HG03558 (cell line): ENCODE data around the gene DIABLO.
"Not testable (repeated sequence)": the region's sequence is repeated elsewhere in the genome, so short reads cannot be mapped to it uniquely, and the experiment has no call there.

Experiments
- ATAC-seq: cut with Tn5 transposase; IDR thresholded peaks from one replicate; pipeline ENCODE4 v1.9.1; 2021; ENCODE audit warnings: moderate number of reproducible peaks; ENCODE audit not compliant: unreplicated experiment; ENCODE audit errors: extremely low read depth

Gene DIABLO

DNA sequence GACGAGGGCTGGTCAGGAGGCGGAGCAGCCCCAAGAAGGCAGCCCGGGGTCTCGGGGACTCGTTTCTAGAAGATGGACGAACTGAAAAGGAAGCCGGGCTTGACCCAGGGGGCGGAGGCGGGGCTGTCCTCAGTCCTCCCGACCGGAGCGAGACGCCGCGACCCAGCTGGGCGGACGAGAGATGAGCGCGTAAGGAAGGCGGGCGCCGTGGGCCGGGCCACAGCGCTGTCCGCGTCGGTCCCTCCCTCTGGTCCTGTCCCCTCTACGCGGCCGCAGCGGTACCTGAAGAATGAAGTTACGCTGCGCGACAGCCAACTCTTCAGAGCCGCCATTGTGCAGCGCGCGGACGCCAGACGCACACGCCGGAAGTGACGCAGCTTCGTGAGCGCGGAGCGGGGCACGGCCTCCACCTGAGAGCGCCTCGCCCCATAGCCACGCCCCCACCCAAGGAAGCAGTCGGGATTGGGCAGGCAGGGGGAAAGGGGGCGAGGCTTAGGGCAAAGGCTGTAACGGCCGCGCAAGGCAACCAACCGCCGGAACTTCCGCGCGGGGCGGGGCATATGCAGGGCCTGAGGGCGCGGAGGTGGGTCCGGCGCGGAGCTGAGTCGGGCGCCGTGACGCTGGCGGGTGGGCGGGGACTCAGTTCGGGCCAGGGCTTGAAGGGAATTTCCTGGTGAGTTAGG, at the start of gene DIABLO:
TSS of gene DIABLO (minus strand) at position 370 of the 683 bp plus-strand sequence. CDS start at position 332, 38 bp downstream.
- peak; percentile 82 for ATAC-seq

GRCh38 chr12:122275459-122275858, 49.6 kb upstream of the DIABLO start:
- no peak for ATAC-seq

GRCh38 chr12:122266230-122266901, 40.5 kb upstream of the DIABLO start, which contains the start of gene VPS33A:
TSS of gene VPS33A (minus strand) at chr12:122266494. CDS start at chr12:122266408, 86 bp downstream.
- ATAC-seq, result peak; percentile 65

- peak; percentile 5 for ATAC-seq
These were observed 40.0 kb upstream of the DIABLO start for GRCh38 chr12:122265886-122266229.

GRCh38 chr12:122265476-122265875, 39.6 kb upstream of the DIABLO start:
- ATAC-seq, result peak; percentile 7

DNA sequence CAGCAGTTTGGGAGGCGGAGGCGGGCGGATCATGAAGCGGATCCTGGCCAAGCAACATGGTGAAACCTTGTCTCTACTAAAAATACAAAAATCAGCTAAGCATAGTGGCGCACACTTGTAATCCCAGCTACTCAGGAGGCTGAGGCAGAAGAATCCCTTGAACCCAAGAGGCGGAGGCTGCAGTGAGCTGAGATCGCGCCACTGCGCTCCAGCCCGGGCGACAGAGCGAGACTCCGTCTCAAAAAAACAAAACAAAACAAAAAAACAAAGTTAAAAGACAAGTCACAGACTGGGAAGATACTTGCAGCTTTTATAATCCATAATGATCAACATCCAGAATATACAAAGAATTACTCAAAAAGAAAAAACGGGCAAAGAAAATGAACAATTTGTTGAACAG, 34.9 kb upstream of the DIABLO start:
- ATAC-seq, result not testable (repeated sequence)

DNA sequence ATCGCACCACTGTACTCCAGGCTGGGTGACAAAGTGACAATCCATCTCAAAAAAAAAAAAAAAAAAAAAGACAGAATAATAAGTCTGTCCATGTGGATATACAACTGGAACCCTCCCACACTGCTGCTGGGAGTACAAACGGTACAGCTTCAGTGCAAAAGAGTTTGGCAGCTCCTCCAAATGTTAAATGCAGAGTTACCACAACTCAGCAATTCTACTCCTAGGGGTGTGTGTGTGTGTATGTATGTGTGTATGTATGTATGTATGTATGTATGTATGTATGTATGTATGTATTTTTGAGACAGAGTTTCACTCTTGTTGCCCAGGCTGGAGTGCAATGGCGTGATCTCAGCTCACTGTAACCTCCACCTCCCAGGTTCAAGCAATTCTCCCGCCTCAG, 33.1 kb upstream of the DIABLO start:
- not testable (repeated sequence) for ATAC-seq

DNA sequence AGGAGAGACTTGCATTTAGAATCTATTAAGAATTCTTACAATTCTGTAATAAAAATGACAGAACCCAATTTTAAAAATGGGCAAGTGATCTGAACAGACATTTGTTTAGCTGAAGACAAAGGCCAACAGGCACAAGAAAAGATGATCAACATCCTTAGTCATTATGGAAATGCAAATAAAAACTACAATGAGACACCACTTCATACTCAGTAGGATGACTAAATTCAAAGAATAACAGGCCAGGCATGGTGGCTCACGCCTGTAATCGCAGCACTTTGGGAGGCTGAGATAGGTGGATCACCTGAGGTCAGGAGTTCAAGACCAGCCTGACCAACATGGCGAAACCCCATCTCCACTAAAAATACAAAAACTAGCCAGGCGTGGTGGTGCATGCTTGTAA, 32.6 kb upstream of the DIABLO start:
- ATAC-seq, result not testable (repeated sequence)

- ATAC-seq, result no peak
These were observed 24.7 kb upstream of the DIABLO start for GRCh38 chr12:122250536-122250935.

DNA sequence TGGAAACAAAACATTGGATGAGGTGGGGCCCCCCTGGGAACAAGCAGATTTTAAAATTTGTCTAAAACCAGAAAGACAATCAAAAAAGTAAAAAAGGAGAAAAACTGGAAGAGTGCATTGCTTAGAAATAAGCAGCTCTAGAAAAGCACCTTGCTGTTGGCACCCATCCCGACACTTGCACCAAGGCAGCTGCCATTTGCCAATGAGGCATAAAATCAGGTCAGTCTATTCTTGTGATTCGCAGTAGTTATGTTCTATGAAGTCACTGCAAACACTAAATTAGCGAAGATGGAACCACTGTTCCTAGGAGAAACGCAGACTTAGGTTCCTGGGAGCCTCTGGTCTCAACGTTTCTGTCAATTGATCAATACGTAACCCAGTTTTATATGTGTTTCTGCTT, 24.2 kb upstream of the DIABLO start:
- ATAC-seq, result no peak

- no peak for ATAC-seq
These were observed 19.7 kb upstream of the DIABLO start for GRCh38 chr12:122245553-122245952.

DNA sequence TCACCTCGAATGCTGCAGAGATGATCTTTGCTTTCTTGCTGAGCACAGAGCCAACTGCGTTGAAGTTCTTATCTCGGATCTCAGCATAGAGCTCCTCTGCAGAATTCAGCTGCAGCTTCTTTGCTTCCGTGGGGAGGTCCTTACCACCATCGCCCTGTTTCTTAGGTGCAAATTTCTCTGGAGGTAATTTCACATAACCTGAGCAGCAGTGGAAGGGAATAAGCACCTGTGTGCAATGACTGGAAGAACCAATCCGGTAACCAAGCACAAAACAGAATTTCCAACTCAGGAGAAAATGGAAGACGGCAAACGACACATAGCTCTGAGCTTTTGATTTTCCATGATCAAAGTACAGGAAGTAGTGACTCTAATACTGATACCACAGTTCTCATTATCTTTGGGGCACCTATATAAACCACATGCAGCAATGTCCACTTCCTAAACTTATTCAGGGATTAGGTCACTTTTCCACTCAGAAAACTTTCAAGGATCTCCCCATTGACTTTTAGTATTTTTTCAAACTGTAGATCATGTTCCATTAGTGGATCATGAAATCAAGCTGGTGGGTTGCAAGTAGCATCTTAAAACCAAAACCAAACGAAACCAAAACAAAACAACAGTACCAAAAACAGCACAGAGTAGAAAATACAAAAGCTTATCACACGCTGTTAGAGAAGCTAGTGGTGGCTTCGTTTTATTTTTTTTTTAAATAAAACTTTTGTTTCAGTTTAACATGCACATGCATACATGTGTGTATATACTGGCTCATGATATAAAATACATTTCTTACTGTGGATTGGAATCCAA, 18.9 kb upstream of the DIABLO start:
- no peak for ATAC-seq

DNA sequence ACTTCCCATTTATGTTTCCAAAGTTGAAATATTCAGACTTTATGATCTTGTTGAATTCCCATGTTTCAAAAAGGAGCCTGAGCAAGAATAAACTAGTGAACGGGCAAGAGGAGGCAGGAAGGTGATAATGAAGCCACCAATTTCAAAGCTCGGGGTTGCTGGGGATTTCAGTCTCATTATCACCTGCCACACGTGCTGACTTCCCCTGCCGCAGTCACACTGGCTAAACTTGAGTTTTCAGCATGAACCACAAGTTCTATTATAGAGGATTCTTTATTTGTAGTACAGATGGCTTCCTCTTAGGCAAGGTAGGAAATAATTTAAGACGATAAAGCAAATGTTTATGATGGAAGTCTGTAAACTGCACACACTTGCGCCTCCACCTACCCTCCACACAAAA, 18.1 kb upstream of the DIABLO start:
- ATAC-seq, result no peak

DNA sequence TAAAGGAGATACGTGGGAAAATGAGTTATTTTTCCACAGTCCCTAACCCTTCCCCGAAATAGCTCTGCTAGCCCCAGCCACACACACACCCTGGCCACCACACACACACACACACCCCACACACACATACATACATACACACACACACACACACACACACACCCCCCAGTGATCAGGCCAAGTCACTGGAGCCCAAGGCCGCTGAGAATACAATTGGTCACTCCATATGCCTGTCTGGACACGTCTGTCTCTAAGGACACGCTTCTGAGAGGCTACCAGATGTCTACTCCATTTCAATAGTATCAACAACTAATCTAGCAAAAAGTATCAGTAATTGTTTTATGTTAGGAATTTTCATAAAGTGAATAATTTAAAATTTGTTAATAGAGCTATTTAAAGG, 13.0 kb upstream of the DIABLO start:
- ATAC-seq, result no peak

DNA sequence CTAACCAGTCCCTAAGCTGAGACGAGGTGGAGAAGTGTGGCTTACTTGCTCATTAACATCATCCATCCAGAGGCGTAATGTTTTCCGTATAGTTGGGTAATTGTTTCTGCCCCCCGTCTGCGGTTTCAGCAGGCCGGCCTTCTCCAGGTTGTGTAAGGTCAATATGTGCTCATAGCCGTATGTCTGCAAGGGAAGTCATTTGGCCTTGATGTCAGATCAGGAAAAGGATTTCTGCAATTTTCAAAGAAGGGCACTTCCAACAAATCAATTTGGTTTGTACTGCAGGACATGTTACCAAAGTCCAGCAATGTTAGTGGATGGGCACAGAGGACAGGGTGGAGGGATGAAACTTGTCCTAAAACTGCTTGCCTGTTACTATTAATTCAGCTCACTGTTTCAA, 9.9 kb upstream of the DIABLO start:
- ATAC-seq, result no peak

DNA sequence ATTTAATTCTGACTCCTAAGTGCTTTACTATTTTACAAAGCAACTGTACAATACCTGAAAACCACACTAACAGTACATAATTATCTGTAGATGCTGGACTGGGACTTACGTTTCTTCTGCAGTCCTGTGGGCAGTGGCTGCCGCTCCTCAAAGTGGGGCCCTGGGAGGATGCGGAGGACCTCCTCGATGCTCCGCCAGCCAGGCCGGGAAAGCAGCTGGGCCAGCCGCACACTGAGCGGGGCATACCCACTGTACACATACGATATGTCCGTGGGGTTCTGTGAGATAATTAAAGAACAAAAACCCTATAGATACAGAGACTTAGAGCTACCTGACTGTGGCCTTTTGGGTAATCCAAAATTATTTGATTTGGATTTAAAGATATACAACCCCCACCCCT, 6.8 kb upstream of the DIABLO start:
- no peak for ATAC-seq

GRCh38 chr12:122230798-122231197, 4.9 kb upstream of the DIABLO start:
- ATAC-seq, result no peak

DNA sequence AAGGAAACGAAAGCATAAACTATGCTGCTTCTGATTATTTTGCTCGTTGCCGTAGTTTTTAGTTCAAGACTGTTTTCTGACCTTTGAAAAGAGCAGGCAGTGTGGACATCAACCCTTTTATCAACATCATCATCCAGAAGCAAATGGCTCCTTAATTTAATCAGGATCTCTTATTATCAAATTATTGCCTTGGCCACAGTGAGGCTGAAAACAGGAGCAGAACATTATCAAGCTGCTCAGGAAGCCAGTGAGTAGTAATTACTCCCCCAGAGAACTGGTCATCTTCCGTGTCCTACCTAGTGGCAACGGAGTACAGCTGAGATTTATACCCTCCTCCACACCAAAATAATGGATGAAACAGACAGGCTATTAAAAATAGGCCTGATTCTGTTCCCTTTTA, 2.2 kb upstream of the DIABLO start:
- ATAC-seq, result no peak

DNA sequence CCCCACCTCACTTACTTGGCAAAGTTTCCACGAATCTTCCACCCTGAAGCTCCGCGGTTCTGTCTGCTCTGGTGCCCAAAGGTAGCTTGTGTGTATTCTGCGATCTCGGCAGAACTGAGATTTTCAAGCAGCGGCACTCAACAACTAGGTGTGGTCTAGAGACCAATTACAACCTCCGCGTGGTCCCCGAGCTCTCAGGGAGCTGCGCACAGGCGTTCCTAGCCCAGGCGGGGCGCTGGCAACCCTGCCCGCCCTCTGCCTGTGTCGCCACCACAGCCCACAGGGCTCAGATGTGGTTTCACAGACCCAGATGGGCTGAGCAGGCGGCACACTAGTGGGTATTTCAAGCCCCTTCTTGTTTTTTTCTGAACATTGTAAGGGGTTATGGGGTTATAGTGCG, 1.5 kb upstream of the DIABLO start:
- ATAC-seq, result no peak

DNA sequence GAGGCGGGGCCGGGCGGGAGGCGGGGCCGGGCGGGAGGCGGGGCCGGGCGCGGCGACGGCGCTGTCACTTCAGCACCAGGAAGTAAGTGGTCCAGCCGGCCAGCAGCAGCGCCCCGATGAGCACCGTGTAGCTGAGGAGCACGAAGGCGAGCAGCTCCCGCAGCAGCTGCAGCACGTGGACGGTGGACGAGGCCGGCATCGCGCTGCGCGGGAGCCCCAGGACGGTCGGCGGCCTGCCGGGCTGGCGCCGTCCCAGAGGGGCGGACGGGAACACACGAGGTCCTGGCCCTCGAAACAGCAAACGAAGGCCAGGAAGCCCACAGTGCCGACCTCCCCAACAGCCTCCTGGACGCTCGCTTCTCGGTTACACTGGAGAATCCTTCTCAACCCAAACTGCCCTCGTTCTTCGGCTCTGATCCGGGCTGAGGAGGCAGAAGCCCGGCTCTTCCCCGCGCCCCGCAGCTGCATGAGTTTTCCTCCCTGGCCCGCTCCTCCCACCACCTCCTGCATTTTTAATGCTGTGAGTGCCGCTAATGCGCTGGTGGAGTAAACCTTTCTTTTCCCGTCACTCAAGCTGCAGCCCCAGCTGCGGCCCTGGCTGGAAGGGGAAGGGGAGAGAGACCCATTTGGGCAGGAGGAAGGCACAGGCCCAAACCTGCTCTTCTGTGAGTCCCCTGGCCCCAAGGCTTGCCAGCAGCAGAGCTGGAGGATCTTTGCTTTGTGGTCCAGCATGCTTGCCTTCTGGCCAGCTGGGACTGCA, 694 bp upstream of the DIABLO start:
- ATAC-seq, result no peak
